ENCODE results near the gene TSHZ2. TPM values are rescaled to one million over a fixed set of nuclear protein-coding genes. Genes with fewer than 3 reads are reported as not detected.
"Not testable (repeated sequence)": the region's sequence is repeated elsewhere in the genome, so short reads cannot be mapped to it uniquely, and the experiment has no call there.

TSHZ2 gene
- total RNA-seq, 1 donor from 2014 or later, result 0.06 TPM

- no peak overlapping the region for H3K4me3 ChIP-seq (ENCODE audit: low read depth, low read length)
- TF ChIP-seq CTCF (conservative IDR thresholded peaks at IDR 0.05; ENCODE audit: low read depth, low read length), result no peak
- DNase-seq (ENCODE audit: low read depth), result no peak
These were observed 347.6 kb downstream of the TSHZ2 start for GRCh38 chr20:53319716-53320115.

- no peak for DNase-seq (ENCODE audit: low read depth)
- no peak for TF ChIP-seq CTCF (conservative IDR thresholded peaks at IDR 0.05; ENCODE audit: low read depth, low read length)
- H3K4me3 ChIP-seq (ENCODE audit: low read depth, low read length), result no peak overlapping the region
These were observed 348.5 kb downstream of the TSHZ2 start for GRCh38 chr20:53320701-53321100.

- TF ChIP-seq CTCF (conservative IDR thresholded peaks at IDR 0.05; ENCODE audit: low read depth, low read length), result no peak
- DNase-seq (ENCODE audit: low read depth), result no peak
- H3K4me3 ChIP-seq (ENCODE audit: low read depth, low read length), result no peak overlapping the region
These were observed 349.4 kb downstream of the TSHZ2 start for GRCh38 chr20:53321596-53321995.

- TF ChIP-seq CTCF (conservative IDR thresholded peaks at IDR 0.05; ENCODE audit: low read depth, low read length), result no peak
- no peak for DNase-seq (ENCODE audit: low read depth)
- H3K4me3 ChIP-seq (ENCODE audit: low read depth, low read length), result no peak overlapping the region
These were observed 350.5 kb downstream of the TSHZ2 start for GRCh38 chr20:53322651-53323050.

GRCh38 chr20:53323460-53323859 is 351.3 kb downstream of the TSHZ2 start:
- not testable (repeated sequence) for H3K4me3 ChIP-seq (ENCODE audit: low read depth, low read length); DNase-seq (ENCODE audit: low read depth)

- DNase-seq (ENCODE audit: low read depth), result no peak
- no peak overlapping the region for H3K4me3 ChIP-seq (ENCODE audit: low read depth, low read length)
- no peak for TF ChIP-seq CTCF (conservative IDR thresholded peaks at IDR 0.05; ENCODE audit: low read depth, low read length)
These were observed 352.7 kb downstream of the TSHZ2 start for GRCh38 chr20:53324816-53325215.

- TF ChIP-seq CTCF (conservative IDR thresholded peaks at IDR 0.05; ENCODE audit: low read depth, low read length), result no peak
These were observed 356.8 kb downstream of the TSHZ2 start for GRCh38 chr20:53328961-53329360.

GRCh38 chr20:53329781-53330180 is 357.6 kb downstream of the TSHZ2 start:
- no peak for TF ChIP-seq CTCF (conservative IDR thresholded peaks at IDR 0.05; ENCODE audit: low read depth, low read length)
- H3K4me3 ChIP-seq (ENCODE audit: low read depth, low read length), result no peak overlapping the region
- DNase-seq (ENCODE audit: low read depth), result no peak

More at GRCh38 chr20:53328961-53329360, 356.8 kb downstream of the TSHZ2 start:
- no peak overlapping the region for H3K4me3 ChIP-seq (ENCODE audit: low read depth, low read length)
- DNase-seq (ENCODE audit: low read depth), result no peak
